ENCODE measurements around the gene MIGA2.

The MIGA2 gene

DNA sequence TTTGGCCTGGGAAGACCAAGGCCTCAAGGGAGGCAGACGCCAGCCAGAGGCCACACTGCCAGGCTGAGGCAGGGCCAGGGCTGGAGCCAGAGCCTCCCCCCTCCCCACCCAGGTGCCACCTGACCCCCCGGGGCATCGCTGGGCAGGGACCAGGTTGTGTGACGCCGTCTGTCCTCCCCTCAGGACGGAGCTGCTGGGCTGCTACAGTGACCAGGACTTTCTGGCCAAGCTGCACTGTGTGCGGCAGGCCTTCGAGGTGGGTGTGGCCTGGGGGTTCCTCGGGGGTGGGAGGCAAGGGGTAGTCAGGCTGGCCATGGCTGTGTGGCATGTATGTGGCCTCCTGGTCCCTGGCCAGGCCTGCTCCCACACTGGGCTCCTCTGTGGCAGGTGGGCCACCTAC is 26.6 kb downstream of the MIGA2 start:
- no peaks in the 10 kb centered on the region for H3K4me1 ChIP-seq
- no peak overlapping the region for H3K4me2 ChIP-seq (ENCODE audit: low read length)
- no peak overlapping the region for H3K27ac ChIP-seq
- H3K4me3 ChIP-seq (ENCODE audit: low read depth, low read length) = no peak overlapping the region
- H3K36me3 ChIP-seq (ENCODE audit: control insufficient read depth, insufficient read depth, low read length) = no peaks in the 10 kb centered on the region
- no peaks in the 10 kb centered on the region for H3K79me2 ChIP-seq
- no peaks in the 10 kb centered on the region for H3K27me3 ChIP-seq (ENCODE audit: control insufficient read depth, insufficient read depth, low read length)
- H2AFZ ChIP-seq = no peak overlapping the region
- H3K9ac ChIP-seq = no peak overlapping the region
- H3K9me3 ChIP-seq (ENCODE audit: control insufficient read depth, low read length) = no peaks in the 10 kb centered on the region
- TF ChIP-seq, protein P1, sequence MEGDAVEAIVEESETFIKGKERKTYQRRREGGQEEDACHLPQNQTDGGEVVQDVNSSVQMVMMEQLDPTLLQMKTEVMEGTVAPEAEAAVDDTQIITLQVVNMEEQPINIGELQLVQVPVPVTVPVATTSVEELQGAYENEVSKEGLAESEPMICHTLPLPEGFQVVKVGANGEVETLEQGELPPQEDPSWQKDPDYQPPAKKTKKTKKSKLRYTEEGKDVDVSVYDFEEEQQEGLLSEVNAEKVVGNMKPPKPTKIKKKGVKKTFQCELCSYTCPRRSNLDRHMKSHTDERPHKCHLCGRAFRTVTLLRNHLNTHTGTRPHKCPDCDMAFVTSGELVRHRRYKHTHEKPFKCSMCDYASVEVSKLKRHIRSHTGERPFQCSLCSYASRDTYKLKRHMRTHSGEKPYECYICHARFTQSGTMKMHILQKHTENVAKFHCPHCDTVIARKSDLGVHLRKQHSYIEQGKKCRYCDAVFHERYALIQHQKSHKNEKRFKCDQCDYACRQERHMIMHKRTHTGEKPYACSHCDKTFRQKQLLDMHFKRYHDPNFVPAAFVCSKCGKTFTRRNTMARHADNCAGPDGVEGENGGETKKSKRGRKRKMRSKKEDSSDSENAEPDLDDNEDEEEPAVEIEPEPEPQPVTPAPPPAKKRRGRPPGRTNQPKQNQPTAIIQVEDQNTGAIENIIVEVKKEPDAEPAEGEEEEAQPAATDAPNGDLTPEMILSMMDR (IDR thresholded peaks at IDR 0.05) = no peak

DNA sequence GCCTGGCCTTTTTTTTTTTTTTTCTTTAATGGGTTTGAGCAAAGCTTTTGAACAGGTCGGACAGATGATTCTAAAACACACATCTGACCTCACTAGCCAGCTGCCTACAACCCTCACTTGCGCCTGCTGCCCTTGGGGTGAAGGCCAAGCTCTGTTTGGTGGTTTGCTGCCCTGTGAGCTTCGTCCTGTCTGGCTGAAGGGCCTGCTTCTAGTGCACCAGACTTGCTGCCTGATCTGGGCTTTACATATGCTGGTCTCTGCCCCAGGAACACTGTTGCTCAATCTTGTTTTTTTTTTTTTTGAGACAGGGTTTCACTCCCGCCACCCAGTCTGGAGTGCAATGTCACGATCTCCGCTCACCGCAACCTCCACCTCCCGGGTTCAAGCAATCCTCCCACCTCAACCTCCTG is 28.1 kb downstream of the MIGA2 start:
- H3K27me3 ChIP-seq (ENCODE audit: control insufficient read depth, insufficient read depth, low read length) = no peaks in the 10 kb centered on the region
- H3K79me2 ChIP-seq = no peaks in the 10 kb centered on the region
- no peaks in the 10 kb centered on the region for H3K36me3 ChIP-seq (ENCODE audit: control insufficient read depth, insufficient read depth, low read length)
- no peak overlapping the region for H2AFZ ChIP-seq
- no peak overlapping the region for H3K27ac ChIP-seq
- no peak overlapping the region for H3K4me3 ChIP-seq (ENCODE audit: low read depth, low read length)
- TF ChIP-seq, protein P1 (IDR thresholded peaks at IDR 0.05) = no peak
- no peaks in the 10 kb centered on the region for H3K9me3 ChIP-seq (ENCODE audit: control insufficient read depth, low read length)
- no peak overlapping the region for H3K9ac ChIP-seq
- H3K4me1 ChIP-seq = no peaks in the 10 kb centered on the region
- no peak overlapping the region for H3K4me2 ChIP-seq (ENCODE audit: low read length)

DNA sequence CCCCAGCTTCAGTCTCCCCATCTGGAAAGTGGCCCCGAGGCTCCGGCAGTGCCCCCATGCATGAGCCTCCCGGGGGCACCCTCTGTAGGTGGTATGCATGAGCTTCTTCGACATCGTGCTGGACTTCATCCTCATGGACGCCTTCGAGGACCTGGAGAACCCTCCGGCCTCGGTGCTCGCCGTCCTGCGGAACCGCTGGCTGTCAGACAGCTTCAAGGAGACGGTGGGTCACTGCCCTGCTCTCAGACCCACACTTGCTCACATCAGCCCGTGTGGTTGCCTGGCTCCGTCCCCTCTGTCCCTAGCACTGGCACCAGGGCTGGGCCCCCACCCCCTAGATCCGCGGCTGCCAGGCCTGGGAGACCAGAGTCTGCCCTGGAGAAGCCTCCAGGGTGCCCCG is 31.7 kb downstream of the MIGA2 start:
- Histone ChIP-seq H3K4me3 (ENCODE audit: low read depth, low read length) (no peak overlapping the region), H3K36me3 (ENCODE audit: control insufficient read depth, insufficient read depth, low read length) (no peaks in the 10 kb centered on the region)

DNA sequence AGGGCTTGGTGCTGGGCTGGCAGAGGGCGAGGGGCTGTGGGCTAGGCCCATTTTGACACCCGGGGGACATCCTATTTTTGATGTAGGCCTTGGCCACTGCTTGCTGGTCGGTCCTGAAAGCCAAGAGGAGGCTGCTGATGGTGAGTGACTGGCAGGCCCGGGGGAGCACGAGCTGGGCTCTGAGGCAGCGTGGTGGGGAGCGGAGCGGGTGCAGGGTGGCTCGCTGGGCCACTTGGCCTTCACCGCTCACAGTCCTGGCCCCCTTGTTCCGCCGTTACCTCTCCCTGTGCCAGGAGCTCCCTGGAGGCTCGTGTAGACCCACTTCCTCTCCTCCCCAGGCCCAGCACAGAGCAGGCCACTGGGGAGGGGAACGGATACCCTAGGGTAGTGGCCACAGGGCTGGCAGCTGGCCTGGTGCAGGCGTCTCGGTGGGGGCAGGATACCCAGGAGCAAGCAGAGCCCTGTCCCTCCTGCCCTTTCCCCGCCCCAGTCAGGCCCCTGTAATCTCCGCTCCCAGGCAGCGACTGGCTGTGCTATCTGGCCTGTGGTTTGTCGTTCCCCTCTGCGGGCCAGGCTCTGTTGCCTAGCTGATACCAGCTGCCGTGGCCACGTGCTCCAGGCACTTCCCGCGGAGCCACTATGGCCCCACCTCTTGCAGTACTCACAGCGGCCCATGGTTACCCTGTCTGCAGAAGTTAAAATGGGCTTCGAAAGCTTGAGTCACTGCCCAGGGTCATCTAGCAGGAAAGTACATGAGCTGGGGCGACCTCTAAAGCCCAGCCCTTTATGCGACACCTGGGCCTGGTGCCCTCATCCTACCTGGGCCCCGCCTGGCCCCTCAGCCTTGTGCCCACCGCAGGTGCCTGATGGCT is 32.8 kb downstream of the MIGA2 start:
- H3K4me3 ChIP-seq (ENCODE audit: low read depth, low read length) = no peak overlapping the region
- H3K36me3 ChIP-seq (ENCODE audit: control insufficient read depth, insufficient read depth, low read length) = no peaks in the 10 kb centered on the region
- no peaks in the 10 kb centered on the region for H3K9me3 ChIP-seq (ENCODE audit: control insufficient read depth, low read length)
- H3K9ac ChIP-seq = no peak overlapping the region
- H3K4me1 ChIP-seq = no peaks in the 10 kb centered on the region
- no peaks in the 10 kb centered on the region for H3K27me3 ChIP-seq (ENCODE audit: control insufficient read depth, insufficient read depth, low read length)
- TF ChIP-seq, protein P1 (IDR thresholded peaks at IDR 0.05) = no peak
- no peaks in the 10 kb centered on the region for H3K79me2 ChIP-seq
- H3K27ac ChIP-seq = no peak overlapping the region
- no peak overlapping the region for H2AFZ ChIP-seq
- no peak overlapping the region for H3K4me2 ChIP-seq (ENCODE audit: low read length)

More for the DNA sequence above, 31.7 kb downstream of the MIGA2 start:
- no peaks in the 10 kb centered on the region for H3K9me3 ChIP-seq (ENCODE audit: control insufficient read depth, low read length)
- no peak overlapping the region for H3K9ac ChIP-seq
- H3K27ac ChIP-seq = no peak overlapping the region
- no peak overlapping the region for H2AFZ ChIP-seq
- H3K79me2 ChIP-seq = no peaks in the 10 kb centered on the region
- no peak overlapping the region for H3K4me2 ChIP-seq (ENCODE audit: low read length)
- H3K4me1 ChIP-seq = no peaks in the 10 kb centered on the region
- TF ChIP-seq, protein P1 (IDR thresholded peaks at IDR 0.05) = no peak
- no peaks in the 10 kb centered on the region for H3K27me3 ChIP-seq (ENCODE audit: control insufficient read depth, insufficient read depth, low read length)
